GM19452 (cell line): ENCODE measurements around the gene HSD17B14.

Source experiments
- ATAC-seq: cut with Tn5 transposase; IDR thresholded peaks from one replicate; pipeline ENCODE4 v1.9.1; 2021; ENCODE audit not compliant: unreplicated experiment

Gene HSD17B14

DNA sequence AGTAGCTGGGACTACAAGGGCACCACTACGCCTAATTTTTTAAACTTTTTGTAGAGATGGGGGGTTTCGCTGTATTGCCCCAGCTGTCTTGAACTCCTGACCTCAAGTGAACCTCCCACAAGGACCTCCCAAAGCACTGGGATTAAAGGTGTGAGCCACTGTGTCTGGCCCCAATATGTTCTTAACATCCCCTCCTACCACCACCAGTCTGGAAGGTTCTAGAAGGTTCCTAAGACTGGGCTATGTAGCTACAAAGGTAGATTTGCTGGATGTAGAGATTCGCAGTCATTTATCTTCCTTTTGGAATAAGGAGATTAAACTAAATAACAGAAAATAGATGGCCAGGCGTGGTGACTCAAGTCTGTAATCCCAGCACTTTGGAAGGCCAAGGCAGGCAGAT is 5.3 kb downstream of the HSD17B14 start:
- no peak for ATAC-seq

DNA sequence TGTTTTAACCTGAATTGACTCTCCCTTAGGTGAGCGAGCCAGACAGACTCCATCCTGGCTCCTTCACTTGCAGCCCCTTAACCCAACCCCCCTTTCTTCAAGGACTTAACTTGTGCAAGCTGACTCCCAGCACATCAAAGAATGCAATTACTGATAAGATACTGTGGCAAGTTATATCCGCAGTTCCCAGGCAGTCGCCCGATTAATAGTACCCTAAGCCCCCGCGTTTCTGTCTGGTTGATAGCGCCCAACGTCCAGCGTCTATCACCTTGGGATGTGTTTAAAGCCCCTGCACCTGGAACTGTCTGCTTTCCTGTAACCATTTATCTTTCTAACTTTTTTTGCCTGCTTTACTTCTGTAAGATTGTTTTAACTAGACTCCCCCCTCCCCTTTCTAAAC is 6.2 kb downstream of the HSD17B14 start:
- no peak for ATAC-seq

DNA sequence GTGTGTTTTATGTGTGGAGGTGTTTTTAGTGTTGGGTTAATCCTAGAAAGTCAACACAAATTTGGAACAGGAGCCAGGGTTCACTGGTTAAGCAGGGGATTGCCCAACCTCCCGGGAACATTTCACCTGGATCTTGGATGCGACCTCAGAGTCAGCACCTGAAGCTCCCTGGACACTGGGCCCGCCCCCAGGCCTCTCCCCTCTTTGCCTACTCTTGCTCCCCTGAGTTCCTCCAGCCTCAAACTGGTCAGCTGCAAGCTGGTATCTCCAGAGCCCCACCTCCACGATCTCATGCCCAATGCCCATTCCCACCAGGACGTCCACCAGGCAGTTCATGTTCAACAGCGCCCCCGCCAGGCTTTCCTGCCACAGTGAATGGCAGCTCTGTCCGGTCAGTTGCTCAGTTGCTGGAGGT is 9.7 kb downstream of the HSD17B14 start:
- no peak for ATAC-seq

DNA sequence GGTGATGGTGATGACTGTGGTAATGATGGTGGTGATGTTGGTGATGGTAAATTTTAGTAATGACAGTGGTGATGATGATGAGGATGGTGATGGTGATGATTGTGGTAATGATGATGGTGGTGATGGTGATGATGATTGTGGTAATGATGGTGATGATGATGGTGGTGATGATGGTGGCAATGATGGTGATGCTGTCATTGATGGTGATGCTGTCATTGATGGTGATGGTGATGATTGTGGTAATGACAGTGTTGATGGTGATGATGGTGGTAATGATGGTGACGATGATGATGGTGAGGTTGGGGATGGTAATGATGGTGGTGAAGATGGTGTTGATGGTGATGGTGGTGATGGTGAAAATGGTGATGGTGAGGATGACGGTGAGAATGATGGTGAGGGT is 13.8 kb downstream of the HSD17B14 start:
- no peak for ATAC-seq

DNA sequence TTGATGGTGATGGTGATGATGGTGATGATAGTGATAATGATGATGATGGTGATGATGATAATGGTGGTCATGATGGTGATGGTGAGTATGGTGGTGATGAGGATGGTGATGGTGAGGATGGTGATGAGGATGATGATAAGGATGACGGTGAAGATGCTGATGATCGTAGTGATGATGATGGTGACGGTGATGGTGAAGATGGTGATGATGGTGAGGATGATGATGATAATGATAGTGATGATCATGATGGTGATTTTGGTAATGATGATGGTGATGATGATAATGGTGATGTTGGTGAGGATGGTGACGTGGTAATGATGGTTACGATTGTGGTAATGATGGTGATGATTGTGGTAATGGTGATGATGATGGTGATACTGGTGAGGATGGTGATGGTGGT is 14.7 kb downstream of the HSD17B14 start:
- no peak for ATAC-seq

DNA sequence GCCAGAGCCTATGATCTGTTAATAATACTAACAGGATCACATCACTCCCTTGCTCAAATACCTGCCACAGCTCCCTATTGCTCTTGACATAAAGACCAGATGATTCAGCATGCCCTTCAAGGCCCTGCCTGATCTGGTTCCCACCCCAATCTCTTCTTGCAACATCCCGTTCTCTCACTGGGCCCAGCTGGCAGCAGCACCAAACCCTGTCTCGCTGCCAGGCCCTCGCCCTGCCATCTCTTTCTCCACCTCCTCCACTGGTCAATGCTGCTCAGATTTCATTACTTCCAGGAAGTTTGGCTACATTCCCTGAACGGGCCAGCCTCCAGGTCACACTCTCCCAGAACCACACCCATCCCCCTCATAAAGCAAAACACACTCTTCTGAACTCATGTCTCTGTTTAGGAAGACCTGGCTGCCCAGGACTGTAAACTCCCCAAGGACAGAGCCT is 16.9 kb downstream of the HSD17B14 start:
- ATAC-seq, result no peak

DNA sequence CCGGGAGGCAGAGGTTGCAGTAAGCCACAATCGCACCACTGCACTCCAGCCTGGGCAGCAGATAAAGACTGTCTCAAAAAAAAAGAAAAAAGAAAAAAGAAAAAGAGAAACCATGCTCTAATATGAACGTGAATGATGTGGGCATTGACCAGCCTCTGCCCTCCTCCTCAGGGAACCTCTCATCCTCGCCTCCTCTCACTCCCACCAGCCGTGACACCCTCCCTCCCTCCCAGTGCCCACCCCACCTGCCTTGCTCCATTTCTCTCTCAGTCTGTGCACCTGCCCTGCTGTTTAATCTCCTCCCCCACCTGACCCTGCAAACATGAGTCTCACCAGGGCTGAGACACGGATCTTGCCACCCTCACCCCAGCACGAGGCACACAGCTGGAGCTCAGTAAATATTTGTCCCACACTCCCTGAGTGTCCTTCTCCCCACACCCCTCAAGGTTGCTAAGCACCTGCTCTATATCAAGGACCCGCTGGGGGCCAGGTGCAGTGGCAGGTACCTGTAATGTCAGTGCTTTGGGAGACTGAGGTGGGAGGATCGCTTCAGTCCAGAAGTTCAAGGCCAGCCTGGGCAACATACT is 18.0 kb downstream of the HSD17B14 start:
- no peak for ATAC-seq

DNA sequence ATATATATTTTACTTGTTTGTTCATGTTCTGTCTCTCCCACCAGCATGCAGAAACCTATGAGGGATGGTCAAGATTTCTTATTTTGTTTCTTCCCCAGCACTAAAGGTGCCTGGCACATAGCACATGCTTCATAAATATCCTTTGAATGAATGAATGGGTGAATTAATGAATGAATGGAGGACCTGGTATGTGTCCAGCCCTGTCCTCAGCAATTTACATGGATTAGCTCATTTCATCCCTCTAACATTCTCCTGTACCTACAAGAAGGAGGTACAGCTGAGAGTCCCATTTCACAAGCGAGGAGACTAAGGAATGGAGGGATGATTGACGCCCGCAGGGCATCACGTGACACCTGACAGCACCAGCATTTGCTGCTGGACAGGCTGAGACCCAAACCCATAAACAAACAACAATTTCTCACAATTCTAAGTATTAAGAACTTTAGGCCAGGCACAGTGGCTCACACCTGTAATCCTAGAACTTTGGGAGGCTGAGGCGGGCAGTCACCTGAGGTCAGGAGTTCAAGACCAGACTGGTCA is 18.6 kb downstream of the HSD17B14 start:
- ATAC-seq, result no peak

DNA sequence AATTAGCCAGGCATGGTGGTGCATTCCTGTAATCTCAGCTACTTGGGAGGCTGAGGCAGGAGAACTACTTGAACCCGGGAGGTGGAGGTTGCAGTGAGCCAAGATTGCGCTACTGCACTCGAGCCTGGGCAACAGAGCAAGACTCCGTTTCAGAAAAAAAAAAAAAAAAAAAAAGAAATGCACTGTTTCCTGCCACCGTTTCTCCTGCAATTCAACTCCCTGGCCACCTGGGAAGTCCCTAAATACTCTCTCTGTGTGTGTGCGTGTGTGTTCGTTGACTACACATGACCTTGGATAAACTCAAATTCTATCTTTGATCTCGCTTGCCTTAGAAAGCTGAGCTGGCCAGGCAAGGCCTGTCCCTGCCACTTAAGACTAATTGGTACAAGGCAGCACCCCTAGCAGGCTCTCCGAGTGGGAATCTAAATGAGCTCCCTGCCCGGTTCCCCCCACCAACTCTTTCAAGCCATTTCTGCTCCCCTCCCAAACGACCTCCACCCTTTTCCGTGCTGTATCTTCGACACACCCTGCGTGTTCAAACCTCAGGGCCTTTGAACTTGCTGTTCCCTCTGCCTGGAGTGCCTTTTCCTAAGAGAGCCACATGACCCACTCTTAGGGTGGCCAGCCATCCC is 20.3 kb downstream of the HSD17B14 start:
- no peak for ATAC-seq

DNA sequence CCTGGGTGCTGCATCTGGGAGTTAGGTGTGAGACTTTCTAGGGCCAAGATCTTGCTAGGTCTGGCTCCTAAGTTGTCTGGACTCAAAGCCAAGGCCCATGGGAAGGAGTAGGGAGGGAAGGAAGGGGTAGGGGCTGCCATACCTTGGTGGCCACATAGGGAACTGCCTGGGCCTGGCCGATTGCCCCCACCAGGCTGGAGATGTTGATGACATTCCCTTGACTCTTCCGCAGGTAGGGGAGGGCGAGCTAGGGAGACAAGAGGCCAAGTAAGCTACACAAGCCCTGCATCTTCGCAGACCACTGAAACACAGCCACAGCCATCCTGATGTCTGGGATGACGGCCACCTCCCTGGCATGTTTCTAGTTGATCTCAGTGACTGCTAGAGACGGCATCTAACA is 21.4 kb downstream of the HSD17B14 start:
- no peak for ATAC-seq

DNA sequence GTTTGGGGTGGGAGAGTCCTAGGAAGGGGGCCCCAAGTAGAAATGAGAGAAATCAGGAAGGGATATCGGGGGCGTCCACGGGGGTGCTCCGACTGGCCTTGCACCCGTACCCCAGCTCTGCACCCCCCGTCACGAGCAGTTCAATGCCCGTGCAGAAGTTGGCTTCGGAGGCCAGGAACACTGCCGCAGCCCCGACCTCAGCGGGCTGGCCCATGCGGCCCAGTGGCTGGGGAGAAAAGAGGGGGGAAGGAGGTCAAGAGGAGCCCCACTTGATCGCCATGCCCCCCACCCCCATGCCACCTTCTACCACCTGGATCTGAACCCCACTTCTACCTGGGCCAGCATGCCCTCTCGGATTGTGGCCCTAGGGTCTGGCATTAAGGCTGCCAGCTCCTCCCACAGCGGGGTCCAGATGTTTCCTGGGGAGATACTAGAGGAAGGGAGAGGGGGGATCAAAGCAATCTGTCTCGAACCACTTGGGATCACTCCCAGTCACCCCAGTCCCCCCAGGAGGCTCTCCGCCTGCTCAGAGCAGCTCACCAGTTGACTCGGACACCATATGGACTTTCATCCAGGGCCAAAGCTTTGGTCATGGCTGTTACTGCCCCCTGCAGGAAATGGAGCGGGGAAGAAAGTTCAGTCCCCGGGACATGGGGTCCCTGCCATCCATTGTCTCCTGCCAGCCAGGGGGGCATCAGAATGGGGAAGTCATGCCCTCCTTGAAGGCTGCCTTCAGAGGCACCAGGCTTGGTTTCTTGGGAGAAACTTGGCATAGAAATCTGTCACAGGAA is 23.0 kb downstream of the HSD17B14 start:
- no peak for ATAC-seq

DNA sequence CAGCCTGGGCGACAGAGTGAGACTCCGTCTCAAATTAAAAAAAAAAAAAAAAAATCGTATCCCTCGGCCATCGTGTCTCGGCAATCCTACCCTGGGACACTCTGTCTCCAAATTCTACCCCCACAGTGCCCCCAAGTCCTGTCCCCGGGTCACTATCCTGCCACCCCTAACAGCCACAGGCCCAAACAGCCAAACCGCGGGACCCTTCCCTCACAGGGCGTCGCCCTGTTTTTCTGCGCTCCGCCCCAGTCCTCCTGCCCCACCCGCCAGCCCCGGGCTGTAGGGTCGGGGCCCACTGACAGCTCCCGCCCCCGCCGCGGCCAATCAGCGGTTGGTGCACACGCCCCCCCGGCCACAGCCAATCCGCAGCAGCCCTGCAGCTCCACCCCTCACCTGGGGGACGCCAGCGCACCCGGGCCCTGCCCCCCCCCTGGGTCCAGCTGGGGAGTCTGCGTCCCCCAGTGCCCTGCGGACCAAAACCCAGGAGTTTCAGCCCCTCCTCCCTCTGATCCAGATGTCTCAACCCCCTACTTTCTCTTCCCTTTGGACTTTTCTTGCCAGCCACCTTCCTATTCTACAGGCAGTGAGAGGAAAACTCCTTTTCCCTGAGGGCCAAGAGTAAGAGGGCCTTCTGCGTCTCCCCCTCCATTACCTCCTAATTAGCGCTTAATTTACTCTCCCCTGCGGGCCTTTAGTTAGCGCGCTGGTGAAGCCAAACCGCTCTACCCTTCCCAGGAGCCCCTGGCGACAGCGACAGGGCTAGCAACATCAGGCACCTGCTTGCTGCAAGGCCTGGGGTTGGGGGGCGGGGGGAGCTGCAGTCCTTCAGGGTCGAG is 24.0 kb downstream of the HSD17B14 start:
- ATAC-seq, result peak; percentile 60

DNA sequence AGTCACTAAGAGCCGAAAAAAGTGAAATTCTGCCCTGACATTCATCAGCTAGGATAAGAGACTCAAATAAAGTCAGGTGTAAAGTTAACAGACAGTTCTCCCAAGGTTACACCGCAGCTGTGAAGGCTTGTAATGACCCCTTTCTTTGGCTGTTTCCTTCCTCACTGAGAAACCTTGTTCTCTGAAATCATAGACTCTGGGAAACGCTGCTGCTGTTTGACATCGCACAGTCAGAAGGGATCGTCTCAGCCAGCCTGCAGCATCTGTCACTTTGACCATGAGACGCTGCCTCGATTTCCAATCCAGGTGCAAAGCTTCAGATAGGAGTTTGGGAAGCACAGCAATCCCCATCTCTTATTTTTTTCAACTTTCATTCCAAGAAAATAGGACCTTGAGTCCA is 26.1 kb downstream of the HSD17B14 start:
- no peak for ATAC-seq

DNA sequence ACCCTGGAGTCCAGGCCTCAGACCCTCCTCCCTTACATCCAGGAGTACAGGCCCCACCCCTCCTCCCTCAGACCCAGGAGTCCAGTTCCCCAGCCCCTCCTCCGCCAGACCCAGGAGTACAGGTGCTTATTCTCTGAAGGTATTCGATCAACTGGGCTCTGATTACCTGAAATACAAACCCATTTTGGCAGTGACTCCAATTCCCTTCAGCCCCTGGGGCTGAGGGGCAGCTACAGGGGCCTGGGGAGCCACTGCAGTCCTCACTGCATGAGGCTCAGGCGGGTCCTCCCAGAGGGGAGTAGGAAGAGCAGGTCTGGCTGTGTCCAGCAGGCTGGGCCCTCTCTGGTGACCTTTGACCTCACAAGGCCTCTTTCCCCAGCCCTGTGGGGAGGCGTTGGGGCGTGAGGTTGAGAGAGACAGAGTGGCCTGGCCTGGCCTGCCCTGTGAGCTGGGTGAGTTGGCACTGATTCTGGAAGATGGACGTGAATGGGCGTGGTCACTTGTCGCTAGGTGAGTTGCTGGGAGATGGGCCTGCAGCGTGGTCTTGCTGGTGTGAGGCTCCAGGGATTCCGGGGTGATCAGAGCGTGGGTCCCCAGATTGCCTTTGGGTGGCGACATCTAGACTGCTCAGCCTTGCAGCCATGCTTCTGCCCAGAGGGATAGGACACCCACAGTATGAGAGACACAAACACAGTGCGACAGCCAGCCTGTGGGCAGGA is 28.5 kb downstream of the HSD17B14 start:
- ATAC-seq, result no peak

DNA sequence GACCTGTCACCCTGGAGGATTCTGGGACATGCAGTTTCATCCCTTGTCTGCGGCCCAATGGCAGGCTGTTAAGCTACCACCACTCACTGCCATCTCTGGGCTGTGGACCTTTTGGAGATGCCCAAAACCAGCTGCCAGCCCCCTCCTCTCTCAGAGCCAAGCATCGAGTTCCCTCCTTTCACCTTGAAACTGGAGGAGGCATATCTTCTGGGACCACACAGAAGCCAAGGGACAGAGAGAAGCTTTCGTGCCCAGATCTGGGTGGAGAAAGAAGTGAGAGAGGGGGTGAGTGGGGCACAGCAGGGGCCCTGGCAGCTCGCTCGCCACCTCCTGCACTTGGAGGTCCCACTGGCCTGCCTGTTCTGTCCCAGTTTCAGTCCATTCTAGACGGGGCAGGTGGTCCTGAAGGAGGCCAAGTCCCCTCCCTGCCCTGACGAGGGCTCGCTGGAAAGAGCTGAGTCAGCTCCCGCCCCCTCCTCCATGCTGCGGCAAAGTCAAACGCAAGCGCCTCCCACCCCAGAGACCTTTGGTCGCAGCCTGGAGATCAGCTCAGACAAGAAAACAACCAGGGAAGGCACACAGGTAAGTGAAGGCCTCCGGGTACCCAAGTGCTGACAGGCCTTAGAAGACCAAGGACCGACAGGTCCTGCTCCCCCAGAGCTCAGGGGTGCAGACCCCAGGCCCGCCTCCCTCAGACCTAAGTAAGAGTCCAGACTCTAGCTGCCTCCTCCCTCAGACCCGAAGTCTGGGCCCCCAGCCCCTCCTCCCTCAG is 29.3 kb downstream of the HSD17B14 start:
- ATAC-seq, result no peak

DNA sequence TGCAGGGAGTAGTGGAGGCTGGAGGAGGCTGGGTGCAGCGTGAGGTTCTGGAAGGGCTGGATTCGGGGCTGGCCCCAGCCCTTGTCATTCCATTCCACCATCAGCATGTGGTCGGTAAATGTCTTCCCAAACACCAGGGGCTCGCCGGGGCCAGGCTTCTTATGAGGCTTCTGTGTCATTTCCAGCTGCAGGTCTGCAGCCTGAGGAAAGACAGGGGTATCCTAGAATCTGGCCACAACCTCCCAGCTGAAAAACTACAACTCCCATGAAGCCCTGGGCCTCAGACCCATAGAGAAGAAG is 29.8 kb downstream of the HSD17B14 start:
- no peak for ATAC-seq

DNA sequence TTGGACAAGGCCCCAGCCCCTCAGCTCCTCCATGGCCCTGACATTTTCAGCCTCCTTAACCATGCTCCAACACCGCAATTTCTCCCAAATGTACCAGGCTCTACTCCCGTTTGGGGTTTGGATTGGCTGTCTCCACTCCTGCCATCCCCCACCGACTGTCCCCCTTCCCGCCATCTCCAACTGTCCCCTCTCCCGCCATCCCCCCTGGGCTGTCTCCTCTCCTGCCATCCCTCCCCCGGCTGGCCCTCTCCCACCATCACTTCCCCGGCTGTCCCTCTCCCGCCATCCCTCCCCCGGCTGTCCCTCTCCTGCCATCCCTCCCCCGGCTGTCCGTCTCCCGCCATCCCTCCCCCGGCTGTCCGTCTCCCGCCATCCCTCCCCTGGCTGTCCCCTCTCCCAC is 30.8 kb downstream of the HSD17B14 start:
- ATAC-seq, result no peak

DNA sequence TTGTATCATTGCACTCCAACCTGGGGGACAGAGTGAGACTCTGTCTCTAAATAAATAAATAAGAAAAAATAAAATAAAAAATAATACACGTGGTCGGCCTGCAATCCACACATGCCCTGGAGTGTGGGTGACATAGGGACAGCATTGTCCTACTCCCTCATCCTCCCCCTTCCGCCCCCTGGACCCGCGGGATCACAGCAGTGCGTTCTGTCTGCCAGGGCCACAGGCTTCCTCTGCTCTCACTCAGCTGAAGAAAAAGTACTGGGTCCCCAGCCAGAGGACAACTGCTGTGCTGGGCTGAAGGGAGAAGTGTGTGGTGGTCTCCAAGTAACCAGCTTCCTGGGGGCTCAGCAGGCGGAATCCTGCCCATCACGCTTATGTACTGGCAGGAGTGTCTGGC is 31.8 kb downstream of the HSD17B14 start:
- no peak for ATAC-seq

DNA sequence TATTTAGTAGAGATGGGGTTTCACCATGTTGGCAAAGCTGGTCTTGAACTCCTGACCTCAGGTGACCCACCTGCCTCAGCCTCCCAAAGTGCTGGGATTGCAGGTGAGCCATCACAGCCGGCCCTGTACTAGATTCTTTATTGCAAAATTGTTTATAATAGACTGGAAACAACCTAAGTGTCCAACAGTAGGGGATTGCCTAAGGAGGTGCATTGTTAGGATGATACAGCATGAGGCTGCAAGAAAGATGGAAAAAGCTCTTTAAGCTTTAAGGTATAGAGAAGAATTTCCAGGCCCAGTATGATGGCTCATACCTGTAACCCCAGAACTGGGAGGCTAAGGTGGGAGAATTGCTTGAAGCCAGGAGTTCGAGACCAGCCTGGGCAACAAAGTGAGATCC is 33.7 kb downstream of the HSD17B14 start:
- no peak for ATAC-seq
